NCI-H82 (cell line): Measurements from ENCODE around the gene CLMP.
"Not testable (repeated sequence)": the region's sequence is repeated elsewhere in the genome, so short reads cannot be mapped to it uniquely, and the experiment has no call there.

Experiments used
- DNase-seq: peaks from one replicate; lab custom pipeline; 2025; lab: John Stamatoyannopoulos, UW

CLMP gene

DNA sequence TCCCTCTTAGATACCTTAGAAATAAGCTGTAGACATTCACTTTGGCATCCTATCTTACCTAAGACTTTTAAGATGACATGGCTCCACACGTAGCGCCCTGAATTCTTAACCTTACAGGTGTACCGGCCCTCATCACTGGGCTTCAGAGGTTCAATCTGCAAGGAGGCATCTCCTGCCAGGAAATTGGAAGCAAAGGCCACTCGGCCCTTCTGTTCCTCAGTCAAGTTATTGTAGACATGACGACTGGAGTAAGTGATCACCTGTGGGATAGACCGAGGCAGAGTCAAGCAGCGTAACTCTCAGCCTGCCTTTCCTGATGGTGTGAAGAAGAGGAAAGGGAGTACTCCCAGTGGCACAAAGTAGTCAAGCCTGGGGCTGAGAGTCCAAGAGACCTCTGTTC, 110.6 kb downstream of the CLMP start:
- DNase-seq: no peak

DNA sequence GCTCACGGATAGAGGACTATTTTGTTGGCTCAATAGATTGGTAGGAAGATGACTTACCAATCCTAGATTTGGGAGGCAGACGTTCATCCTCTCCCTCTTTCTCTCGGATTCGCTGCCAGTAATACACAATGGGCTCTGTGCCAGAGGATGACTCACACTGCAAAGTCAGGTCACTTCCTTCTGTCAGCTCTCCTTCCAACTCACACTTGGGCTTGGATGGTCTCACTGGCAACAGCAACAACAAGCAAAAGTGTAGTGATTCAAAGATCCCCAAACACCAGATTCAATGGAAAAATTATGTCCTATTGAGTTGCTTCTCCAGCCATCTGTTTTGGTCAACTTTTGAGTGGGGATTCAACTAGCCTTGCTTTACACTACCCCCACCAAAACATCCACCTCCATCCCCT, 111.4 kb downstream of the CLMP start:
- DNase-seq: peak; percentile 92

DNA sequence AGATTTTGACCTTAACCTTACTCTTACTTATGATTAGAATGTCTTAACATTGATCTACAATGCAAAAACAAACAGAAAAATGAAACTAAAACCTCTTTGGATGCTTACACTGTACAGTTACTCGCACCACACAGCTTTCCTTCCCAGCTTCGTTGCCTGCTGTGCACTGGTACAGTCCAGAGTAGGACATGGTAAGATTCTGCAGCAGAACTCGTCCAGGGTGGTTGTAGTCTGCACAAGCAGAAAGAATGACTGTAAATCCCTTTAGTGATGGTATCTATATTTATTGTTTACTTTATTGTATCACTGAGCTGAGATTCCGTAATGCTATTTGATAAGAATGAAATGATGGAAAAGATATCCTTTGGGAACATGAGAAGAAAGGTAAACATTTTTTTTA, 112.1 kb downstream of the CLMP start:
- no peak for DNase-seq

GRCh38 chr11:123080015-123080414, 115.0 kb downstream of the CLMP start:
- DNase-seq: no peak

DNA sequence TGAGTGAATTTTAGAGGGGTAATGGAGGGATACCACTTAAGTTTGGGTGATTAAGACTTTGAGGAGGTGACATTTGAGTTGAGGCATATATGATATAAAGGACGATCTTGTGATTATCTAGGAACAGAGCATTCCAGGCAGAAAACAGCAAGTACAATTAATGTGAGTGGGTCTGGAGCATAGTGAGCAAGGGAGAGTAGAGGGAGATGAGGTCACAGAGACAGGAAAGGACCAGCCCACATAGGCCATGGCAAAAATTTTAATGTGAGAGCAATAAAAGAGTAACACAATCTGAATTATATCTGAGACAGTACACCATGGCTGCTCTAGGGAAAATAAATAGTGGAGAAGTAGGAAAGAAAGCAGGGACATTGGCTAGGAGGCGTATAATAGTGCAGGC, 118.6 kb downstream of the CLMP start:
- no peak for DNase-seq

GRCh38 chr11:123073343-123074057, 121.5 kb downstream of the CLMP start:
- DNase-seq: no peak

GRCh38 chr11:123072762-123073161, 122.3 kb downstream of the CLMP start:
- no peak for DNase-seq

GRCh38 chr11:123072332-123072761, 122.7 kb downstream of the CLMP start:
- no peak for DNase-seq

DNA sequence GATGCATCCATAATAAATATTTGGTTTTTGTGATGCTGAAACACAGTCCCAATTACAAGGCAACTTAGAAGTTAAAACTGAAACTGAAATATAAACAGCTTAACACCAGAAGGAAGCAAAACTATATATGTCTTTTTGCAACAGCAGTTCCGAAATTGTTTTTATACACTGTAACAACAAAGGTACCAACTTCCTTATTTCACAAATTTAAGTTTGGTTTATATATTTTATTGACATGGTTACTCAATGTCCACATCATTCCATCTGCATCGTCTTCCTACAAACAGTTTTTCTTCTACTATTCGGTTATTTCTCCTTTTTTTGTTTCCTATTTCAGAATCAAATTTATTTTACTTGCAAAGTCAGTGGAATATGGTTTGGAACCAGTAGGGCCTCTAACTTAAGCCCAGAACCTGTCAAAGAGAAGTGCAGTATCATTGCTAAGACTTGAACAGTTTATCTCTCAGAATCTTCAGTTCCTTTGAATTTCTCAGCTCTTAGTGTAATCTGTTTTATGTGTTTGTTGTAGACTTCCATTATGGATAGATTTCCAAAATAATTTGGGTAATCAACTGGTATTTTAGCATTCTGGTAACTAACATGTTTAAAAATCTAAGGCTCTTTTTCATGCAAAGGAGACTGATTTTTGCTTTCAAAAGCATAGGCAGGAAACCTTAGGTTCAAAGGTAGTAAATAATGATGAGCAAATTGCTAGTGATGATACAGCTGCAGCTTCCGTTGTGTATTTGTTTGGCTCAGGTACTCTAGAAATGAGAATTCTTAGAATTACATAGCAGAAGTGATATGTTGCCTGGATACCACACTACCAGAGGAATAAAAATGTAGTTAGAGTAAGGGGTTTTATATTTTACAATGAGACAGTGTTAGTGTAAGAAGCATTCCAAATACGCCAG, 124.9 kb downstream of the CLMP start:
- no peak for DNase-seq

DNA sequence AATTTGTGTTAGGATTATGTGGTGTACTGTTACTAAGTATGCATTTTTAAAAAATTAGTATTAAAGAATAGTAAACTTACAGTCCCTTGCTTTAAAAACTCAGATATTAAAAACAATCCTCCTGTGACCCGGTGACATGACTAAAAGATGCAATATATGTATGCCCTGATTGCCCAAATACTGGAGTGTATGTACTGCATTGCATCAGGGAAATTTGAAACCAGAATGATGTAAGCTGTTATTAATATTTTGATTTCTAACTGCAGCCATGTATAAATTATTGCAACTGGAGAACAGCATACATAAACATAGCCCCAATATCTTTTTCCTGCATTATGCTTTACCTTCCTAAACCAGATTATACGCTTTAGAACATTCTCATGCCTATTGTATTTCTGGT, 129.4 kb downstream of the CLMP start:
- DNase-seq: no peak

DNA sequence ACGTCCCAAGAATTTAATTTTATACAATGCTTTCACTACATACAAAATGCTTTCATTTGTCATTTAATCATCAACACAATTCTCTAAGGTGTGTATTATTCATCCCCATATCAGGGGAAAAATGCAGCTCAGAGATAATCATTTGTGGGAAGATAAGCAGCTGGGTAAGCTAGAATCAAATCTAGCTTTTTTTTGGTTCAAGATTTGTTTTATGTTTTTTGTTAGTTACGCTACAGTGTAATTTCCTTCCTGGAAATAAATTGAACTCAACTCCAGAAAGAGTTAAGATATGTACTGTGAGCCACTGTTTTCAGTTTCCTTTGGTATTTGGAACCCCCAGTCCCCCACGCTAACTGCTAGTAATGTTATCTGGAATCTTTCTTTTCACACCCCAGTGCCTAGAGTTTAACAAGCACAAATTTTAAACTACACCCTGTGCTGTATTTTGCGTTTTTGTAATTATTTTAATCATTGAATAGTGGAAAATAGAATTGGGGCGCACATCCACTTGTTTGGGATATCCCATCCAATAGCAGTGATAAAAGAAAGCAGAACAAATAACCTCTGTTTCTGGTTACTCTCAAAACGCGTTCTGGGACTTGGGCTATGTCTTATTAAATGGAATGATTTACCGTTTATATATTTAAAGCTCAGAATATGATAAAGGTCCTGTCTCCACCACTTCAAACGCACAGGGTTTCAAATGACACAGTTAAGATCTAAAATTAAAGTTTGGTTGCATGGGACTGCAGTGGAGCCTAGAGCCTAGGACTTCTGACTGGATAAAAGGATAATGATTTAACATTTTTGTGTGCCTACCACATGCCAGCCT, 131.0 kb downstream of the CLMP start:
- DNase-seq: no peak

DNA sequence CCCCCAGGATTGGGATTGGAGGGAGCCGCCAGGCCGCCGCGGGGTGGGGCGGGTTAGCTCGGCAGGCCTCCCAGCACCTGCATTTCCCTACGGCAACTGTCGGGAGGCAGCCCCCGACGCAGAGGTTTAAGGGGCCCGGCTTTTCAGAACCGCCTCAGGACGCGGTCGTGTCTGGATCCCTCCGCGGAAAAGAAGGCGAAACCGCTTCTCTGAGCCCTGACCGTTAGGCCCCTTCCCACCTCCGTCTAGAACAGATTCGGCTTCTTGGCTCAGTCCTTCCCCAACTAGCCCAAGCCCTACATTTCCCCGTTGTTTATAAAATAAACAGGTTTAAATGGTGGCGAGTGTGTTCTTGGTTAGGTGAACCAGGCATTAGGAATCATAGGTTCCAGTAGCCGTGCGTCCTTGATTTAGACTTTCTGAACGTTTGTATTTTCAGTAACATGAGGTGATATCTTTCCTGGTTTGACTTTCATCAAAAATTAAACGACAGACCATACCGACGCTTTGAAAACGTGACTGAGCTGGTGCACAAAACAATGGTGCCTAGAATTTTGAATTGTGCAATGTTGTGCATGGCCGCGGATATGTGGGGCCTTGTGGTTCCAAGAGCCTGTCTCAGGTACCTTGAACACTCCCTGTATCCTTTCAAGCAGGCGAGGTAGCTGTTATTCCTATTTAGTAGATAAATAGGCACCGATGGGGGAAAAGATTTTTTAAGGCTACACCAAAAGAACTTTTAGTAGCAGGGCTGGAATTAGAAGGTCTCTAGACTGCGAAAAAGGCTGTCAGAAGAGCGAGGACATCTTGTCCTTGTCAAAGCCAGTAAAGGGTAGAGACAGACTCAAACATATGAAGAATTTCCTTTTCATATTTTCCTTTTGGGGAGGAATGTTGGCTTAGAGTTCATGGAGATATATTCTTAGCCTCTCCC, 131.9 kb downstream of the CLMP start:
- DNase-seq: peak; percentile 68

GRCh38 chr11:123062158-123062891, 132.7 kb downstream of the CLMP start:
- peak; percentile 99 for DNase-seq

GRCh38 chr11:123061403-123062157, 133.5 kb downstream of the CLMP start, which contains the start of gene HSPA8:
HSPA8 (minus strand) TSS chr11:123062136; CDS start chr11:123061324, 812 bp downstream.
- peak; percentile 61 for DNase-seq

GRCh38 chr11:123060277-123061000, 134.6 kb downstream of the CLMP start:
- peak; percentile 25 for DNase-seq

DNA sequence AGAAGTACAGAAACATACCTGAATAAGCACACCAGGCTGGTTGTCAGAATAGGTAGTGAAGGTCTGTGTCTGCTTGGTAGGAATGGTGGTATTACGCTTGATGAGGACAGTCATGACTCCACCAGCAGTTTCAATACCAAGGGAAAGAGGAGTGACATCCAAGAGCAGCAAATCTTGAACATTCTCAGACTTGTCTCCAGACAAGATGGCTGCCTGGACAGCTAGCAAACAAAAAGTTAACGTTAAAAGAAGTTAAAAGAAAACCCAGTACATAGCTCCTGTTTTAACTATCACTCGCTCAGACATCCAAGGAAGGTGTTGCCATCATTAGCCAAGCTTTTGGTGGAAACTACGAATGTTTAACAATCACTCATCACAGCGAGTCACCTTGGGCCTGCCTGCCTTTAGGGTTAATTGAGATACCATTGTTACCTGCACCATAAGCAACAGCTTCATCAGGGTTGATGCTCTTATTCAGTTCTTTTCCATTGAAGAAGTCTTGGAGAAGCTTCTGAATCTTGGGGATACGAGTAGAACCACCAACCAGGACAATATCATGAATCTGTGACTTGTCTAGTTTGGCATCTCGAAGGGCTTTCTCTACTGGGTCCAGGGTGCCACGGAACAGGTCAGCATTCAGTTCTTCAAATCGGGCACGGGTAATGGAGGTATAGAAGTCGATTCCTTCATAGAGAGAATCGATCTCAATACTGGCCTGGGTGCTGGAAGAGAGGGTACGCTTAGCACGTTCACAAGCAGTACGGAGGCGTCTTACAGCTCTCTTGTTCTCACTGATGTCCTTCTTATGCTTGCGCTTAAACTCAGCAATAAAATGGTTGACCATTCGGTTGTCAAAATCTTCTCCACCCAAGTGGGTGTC, 135.8 kb downstream of the CLMP start:
- not testable (repeated sequence) for DNase-seq

DNA sequence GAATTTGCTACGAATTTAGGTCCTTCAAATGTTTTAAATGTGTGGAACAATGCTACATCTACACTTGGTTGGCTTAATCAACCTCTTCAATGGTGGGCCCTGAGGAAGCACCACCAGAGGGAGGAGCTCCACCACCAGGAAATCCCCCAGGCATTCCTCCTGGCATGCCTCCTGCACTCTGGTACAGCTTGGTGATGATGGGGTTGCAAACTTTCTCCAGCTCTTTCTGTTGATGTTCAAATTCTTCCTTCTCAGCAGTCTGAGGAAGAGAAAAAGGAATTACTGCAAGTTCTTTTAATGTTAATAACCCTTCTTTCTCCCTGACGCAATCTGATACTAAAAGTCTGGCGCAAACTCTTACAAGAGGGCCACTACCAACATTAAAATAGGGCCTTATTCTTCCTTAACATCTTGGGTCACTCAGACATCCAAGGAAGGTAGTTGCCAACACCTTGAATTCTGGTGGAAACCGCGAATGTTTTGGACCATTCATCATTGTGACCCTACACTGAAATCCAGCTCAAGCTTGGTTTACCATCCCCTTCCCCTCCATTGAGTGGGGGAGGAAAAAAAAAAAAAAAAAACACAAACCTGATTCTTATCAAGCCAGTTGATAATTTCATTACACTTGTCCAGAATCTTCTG, 137.3 kb downstream of the CLMP start:
- no peak for DNase-seq
